Measurements from ENCODE around the gene PPARGC1A.

- no peak for TF ChIP-seq EP300 (IDR thresholded peaks at IDR 0.05; ENCODE audit: borderline replicate concordance)
- TF ChIP-seq RAD21 (IDR thresholded peaks at IDR 0.05; ENCODE audit: low read depth) = no peak
- no peak for TF ChIP-seq CEBPB (IDR thresholded peaks at IDR 0.05)
Observed at GRCh38 chr4:23866450-23867075, 23.3 kb downstream of the PPARGC1A start.

Data from Ishikawa (cell line).